ENCODE measurements around the gene FANCB.

The FANCB gene

DNA sequence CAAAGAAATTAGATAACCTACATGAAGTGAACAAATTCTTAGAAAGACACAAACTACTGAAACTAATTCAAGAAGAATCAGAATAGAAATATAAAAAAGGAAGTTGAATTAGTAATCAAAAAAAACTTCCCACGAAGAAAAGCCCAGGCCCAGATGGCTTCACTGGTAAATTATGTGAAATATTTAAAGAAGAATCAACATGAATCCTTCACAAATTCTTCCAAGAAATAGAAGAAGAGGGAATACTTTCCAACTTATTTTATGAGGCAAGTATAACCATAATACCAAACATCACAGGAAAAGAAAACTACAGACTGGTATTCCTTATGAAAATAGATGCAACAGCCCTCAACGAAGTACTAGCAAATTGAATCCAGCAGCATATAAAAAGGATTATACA, 31.0 kb upstream of the FANCB start:
- ChIA-PET CTCF (no interaction called here), POLR2A (no interaction called here)
- TF ChIP-seq, protein P1, sequence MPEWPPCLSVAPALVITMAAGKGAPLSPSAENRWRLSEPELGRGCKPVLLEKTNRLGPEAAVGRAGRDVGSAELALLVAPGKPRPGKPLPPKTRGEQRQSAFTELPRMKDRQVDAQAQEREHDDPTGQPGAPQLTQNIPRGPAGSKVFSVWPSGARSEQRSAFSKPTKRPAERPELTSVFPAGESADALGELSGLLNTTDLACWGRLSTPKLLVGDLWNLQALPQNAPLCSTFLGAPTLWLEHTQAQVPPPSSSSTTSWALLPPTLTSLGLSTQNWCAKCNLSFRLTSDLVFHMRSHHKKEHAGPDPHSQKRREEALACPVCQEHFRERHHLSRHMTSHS (tag by site-specific recombination; IDR thresholded peaks at IDR 0.05): no peak
- TF ChIP-seq MZF1 (tag by site-specific recombination; IDR thresholded peaks at IDR 0.05; ENCODE audit: borderline replicate concordance) (no peak), FEZF1 (tag by site-specific recombination; IDR thresholded peaks at IDR 0.05) (no peak), TCF7L2 (IDR thresholded peaks at IDR 0.05; ENCODE audit: borderline replicate concordance, low read depth, low read length) (no peak), ZNF311 (tag by site-specific recombination; IDR thresholded peaks at IDR 0.05; ENCODE audit: borderline replicate concordance) (no peak), ZNF548 (tag by site-specific recombination; IDR thresholded peaks at IDR 0.05) (no peak)
- TF ChIP-seq, protein P2, sequence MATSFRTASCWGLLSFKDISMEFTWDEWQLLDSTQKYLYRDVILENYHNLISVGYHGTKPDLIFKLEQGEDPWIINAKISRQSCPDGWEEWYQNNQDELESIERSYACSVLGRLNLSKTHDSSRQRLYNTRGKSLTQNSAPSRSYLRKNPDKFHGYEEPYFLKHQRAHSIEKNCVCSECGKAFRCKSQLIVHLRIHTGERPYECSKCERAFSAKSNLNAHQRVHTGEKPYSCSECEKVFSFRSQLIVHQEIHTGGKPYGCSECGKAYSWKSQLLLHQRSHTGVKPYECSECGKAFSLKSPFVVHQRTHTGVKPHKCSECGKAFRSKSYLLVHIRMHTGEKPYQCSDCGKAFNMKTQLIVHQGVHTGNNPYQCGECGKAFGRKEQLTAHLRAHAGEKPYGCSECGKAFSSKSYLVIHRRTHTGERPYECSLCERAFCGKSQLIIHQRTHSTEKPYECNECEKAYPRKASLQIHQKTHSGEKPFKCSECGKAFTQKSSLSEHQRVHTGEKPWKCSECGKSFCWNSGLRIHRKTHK (tag by site-specific recombination; IDR thresholded peaks at IDR 0.05): no peak
- TF ChIP-seq, protein P3, sequence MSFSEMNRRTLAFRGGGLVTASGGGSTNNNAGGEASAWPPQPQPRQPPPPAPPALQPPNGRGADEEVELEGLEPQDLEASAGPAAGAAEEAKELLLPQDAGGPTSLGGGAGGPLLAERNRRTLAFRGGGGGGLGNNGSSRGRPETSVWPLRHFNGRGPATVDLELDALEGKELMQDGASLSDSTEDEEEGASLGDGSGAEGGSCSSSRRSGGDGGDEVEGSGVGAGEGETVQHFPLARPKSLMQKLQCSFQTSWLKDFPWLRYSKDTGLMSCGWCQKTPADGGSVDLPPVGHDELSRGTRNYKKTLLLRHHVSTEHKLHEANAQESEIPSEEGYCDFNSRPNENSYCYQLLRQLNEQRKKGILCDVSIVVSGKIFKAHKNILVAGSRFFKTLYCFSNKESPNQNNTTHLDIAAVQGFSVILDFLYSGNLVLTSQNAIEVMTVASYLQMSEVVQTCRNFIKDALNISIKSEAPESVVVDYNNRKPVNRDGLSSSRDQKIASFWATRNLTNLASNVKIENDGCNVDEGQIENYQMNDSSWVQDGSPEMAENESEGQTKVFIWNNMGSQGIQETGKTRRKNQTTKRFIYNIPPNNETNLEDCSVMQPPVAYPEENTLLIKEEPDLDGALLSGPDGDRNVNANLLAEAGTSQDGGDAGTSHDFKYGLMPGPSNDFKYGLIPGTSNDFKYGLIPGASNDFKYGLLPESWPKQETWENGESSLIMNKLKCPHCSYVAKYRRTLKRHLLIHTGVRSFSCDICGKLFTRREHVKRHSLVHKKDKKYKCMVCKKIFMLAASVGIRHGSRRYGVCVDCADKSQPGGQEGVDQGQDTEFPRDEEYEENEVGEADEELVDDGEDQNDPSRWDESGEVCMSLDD (tag by site-specific recombination; IDR thresholded peaks at IDR 0.05): no peak
- TF ChIP-seq, protein P4, sequence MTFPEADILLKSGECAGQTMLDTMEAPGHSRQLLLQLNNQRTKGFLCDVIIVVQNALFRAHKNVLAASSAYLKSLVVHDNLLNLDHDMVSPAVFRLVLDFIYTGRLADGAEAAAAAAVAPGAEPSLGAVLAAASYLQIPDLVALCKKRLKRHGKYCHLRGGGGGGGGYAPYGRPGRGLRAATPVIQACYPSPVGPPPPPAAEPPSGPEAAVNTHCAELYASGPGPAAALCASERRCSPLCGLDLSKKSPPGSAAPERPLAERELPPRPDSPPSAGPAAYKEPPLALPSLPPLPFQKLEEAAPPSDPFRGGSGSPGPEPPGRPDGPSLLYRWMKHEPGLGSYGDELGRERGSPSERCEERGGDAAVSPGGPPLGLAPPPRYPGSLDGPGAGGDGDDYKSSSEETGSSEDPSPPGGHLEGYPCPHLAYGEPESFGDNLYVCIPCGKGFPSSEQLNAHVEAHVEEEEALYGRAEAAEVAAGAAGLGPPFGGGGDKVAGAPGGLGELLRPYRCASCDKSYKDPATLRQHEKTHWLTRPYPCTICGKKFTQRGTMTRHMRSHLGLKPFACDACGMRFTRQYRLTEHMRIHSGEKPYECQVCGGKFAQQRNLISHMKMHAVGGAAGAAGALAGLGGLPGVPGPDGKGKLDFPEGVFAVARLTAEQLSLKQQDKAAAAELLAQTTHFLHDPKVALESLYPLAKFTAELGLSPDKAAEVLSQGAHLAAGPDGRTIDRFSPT (tag by site-specific recombination; IDR thresholded peaks at IDR 0.05): no peak
- Histone ChIP-seq H3K36me3 (ENCODE audit: control insufficient read depth in 2 of 2, insufficient read depth in 1 of 2, low read length in 2 of 2) (peaks cover 0 to 13% of the 10 kb centered on the region in 2 experiments; a peak in 2 of 3 replicates), H3K27ac (ENCODE audit: extremely low read depth, low read depth, low read length) (no peak overlapping the region), H3K4me1 (ENCODE audit: control insufficient read depth, insufficient read depth, low read length) (no peaks in the 10 kb centered on the region), H3K9me3 (ENCODE audit: control insufficient read depth, insufficient read depth, low read depth, low read length) (no peaks in the 10 kb centered on the region; the same call in 1 of the 2 replicates), H3K4me3 (ENCODE audit: low read depth, low read length) (no peak overlapping the region)

DNA sequence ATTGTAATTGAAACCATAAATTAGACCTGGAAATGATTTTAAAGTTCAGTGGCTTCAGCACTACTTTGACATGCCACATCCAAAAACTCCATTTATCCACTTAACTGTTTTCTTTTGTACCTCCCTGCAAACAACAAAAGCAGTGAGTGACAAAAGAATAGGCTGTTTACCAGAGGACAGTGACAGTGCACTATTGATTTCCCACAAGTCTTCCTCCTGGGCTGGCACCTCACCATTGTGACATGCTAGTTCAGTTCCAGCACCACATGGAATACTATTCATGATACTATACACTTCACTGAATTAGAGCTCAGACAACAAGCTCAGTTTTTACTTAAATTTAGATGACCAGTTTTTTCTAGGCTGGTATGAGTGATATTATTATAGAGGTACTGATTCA, 29.7 kb upstream of the FANCB start:
- POLR2A ChIA-PET: no interaction called here
- no peaks in the 10 kb centered on the region for H3K4me1 ChIP-seq (ENCODE audit: control insufficient read depth, insufficient read depth, low read length)
- CTCF ChIA-PET: interaction anchor here (0.5 to 1.3 kb wide), 2 partner anchors 9 to 488 kb away, joined by 3 to 4 read pairs; no protein-coding TSS in a partner anchor
- H3K27ac ChIP-seq (ENCODE audit: extremely low read depth, low read depth, low read length): no peak overlapping the region
- H3K36me3 ChIP-seq (ENCODE audit: control insufficient read depth in 2 of 2, insufficient read depth in 1 of 2, low read length in 2 of 2): peaks cover 0 to 13% of the 10 kb centered on the region in 2 experiments; a peak in 2 of 3 replicates
- no peak overlapping the region for H3K4me3 ChIP-seq (ENCODE audit: low read depth, low read length)
- no peaks in the 10 kb centered on the region; the same call in 1 of the 2 replicates for H3K9me3 ChIP-seq (ENCODE audit: control insufficient read depth, insufficient read depth, low read depth, low read length)
- TF ChIP-seq, protein P5, sequence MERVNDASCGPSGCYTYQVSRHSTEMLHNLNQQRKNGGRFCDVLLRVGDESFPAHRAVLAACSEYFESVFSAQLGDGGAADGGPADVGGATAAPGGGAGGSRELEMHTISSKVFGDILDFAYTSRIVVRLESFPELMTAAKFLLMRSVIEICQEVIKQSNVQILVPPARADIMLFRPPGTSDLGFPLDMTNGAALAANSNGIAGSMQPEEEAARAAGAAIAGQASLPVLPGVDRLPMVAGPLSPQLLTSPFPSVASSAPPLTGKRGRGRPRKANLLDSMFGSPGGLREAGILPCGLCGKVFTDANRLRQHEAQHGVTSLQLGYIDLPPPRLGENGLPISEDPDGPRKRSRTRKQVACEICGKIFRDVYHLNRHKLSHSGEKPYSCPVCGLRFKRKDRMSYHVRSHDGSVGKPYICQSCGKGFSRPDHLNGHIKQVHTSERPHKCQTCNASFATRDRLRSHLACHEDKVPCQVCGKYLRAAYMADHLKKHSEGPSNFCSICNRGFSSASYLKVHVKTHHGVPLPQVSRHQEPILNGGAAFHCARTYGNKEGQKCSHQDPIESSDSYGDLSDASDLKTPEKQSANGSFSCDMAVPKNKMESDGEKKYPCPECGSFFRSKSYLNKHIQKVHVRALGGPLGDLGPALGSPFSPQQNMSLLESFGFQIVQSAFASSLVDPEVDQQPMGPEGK (tag by site-specific recombination; IDR thresholded peaks at IDR 0.05): no peak
- TF ChIP-seq ZNF223 (tag by site-specific recombination; IDR thresholded peaks at IDR 0.05) (no peak), SP7 (tag by site-specific recombination; IDR thresholded peaks at IDR 0.05) (no peak), SCRT1 (tag by site-specific recombination; IDR thresholded peaks at IDR 0.05; ENCODE audit: borderline replicate concordance) (no peak), GLI2 (tag by site-specific recombination; IDR thresholded peaks at IDR 0.05; ENCODE audit: borderline replicate concordance, low read depth) (no peak), ZNF549 (tag by site-specific recombination; IDR thresholded peaks at IDR 0.05) (no peak), ZNF184 (tag by site-specific recombination; IDR thresholded peaks at IDR 0.05) (no peak)
- TF ChIP-seq, protein P6, sequence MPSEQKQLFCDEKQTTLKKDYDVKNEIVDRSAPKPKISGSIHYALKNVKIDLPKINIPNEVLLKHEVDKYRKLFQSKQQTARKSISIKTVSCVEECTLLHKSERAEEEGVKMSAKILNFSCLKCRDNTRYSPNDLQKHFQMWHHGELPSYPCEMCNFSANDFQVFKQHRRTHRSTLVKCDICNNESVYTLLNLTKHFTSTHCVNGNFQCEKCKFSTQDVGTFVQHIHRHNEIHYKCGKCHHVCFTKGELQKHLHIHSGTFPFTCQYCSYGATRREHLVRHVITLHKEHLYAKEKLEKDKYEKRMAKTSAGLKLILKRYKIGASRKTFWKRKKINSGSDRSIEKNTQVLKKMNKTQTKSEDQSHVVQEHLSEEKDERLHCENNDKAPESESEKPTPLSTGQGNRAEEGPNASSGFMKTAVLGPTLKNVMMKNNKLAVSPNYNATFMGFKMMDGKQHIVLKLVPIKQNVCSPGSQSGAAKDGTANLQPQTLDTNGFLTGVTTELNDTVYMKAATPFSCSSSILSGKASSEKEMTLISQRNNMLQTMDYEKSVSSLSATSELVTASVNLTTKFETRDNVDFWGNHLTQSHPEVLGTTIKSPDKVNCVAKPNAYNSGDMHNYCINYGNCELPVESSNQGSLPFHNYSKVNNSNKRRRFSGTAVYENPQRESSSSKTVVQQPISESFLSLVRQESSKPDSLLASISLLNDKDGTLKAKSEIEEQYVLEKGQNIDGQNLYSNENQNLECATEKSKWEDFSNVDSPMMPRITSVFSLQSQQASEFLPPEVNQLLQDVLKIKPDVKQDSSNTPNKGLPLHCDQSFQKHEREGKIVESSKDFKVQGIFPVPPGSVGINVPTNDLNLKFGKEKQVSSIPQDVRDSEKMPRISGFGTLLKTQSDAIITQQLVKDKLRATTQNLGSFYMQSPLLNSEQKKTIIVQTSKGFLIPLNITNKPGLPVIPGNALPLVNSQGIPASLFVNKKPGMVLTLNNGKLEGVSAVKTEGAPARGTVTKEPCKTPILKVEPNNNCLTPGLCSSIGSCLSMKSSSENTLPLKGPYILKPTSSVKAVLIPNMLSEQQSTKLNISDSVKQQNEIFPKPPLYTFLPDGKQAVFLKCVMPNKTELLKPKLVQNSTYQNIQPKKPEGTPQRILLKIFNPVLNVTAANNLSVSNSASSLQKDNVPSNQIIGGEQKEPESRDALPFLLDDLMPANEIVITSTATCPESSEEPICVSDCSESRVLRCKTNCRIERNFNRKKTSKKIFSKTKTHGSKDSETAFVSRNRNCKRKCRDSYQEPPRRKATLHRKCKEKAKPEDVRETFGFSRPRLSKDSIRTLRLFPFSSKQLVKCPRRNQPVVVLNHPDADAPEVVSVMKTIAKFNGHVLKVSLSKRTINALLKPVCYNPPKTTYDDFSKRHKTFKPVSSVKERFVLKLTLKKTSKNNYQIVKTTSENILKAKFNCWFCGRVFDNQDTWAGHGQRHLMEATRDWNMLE (tag by site-specific recombination; conservative IDR thresholded peaks at IDR 0.05; ENCODE audit: low read depth): no peak
- TF ChIP-seq, protein P7, sequence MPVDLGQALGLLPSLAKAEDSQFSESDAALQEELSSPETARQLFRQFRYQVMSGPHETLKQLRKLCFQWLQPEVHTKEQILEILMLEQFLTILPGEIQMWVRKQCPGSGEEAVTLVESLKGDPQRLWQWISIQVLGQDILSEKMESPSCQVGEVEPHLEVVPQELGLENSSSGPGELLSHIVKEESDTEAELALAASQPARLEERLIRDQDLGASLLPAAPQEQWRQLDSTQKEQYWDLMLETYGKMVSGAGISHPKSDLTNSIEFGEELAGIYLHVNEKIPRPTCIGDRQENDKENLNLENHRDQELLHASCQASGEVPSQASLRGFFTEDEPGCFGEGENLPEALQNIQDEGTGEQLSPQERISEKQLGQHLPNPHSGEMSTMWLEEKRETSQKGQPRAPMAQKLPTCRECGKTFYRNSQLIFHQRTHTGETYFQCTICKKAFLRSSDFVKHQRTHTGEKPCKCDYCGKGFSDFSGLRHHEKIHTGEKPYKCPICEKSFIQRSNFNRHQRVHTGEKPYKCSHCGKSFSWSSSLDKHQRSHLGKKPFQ (tag by site-specific recombination; IDR thresholded peaks at IDR 0.05): no peak
